Measurements from ENCODE around the gene SPEM3.
A peak's percentile ranks its signal among the peaks of the same experiment; 100 is the strongest.

SPEM3 gene

GRCh38 chr17:7437369-7437863 lies 8.8 kb downstream of the SPEM3 start:
- TF ChIP-seq TEAD4 (IDR thresholded peaks at IDR 0.05) (no peak), EP300 (IDR thresholded peaks at IDR 0.05; ENCODE audit: borderline replicate concordance) (no peak), YY1 (IDR thresholded peaks at IDR 0.05; ENCODE audit: low read depth) (no peak), REST (IDR thresholded peaks at IDR 0.05; ENCODE audit: low read depth) (no peak), EGR1 (IDR thresholded peaks at IDR 0.05) (no peak), MAX (IDR thresholded peaks at IDR 0.05) (no peak), TAF1 (IDR thresholded peaks at IDR 0.05; ENCODE audit: low read depth) (no peak), CREB1 (IDR thresholded peaks at IDR 0.05; ENCODE audit: low read depth) (no peak), CEBPB (IDR thresholded peaks at IDR 0.05) (no peak), RAD21 (IDR thresholded peaks at IDR 0.05; ENCODE audit: low read depth) (no peak), FOXM1 (IDR thresholded peaks at IDR 0.05; ENCODE audit: borderline replicate concordance, low read depth) (no peak)
- TF ChIP-seq, protein P1, sequence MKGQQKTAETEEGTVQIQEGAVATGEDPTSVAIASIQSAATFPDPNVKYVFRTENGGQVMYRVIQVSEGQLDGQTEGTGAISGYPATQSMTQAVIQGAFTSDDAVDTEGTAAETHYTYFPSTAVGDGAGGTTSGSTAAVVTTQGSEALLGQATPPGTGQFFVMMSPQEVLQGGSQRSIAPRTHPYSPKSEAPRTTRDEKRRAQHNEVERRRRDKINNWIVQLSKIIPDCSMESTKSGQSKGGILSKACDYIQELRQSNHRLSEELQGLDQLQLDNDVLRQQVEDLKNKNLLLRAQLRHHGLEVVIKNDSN (IDR thresholded peaks at IDR 0.05): no peak

- no peak for TF ChIP-seq EP300 (IDR thresholded peaks at IDR 0.05; ENCODE audit: borderline replicate concordance)
- TF ChIP-seq, protein P1 (IDR thresholded peaks at IDR 0.05): no peak
These were observed 9.4 kb downstream of the SPEM3 start for GRCh38 chr17:7437950-7438614.

DNA sequence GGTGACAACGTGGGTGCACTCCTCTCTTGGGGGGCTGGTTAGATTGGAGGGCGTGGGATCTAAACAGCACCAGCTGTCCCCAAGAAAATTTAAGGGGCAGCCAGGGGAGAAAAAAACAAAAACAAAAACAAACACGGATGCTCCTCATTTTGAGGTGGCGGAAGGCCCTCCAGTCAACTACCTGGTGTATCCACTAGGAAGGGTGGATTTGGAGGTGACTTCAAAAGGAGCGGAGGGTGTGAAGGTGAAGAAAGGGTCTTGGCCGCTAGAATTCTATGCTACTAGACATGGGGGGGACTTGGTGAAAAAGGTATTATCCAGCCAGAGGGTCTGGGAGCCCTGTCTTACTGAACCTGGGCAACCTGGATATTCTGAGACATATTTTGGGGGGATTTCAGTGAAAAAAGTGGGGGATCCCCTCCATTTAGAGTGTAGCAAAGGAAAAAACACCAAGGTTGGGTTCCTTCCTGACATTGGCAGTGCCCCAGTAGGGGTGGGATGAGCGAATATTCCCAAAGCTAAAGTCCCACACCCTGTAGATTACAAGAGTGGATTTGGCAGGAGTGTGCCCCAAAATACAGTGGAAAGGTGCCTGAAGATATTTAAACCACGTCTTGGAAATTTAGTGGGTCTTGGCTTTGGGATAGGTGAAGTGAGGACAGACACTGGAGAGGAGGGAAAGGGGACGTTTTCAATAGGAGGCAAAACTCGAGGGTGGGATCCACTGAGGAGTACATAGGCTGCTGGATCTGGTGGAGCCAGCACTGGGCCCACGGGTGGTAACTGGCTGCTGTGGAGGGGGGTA lies 10.2 kb downstream of the SPEM3 start:
- TF ChIP-seq, protein P1 (IDR thresholded peaks at IDR 0.05): no peak
- TF ChIP-seq TCF12 (IDR thresholded peaks at IDR 0.05; ENCODE audit: low read depth) (no peak), YY1 (IDR thresholded peaks at IDR 0.05; ENCODE audit: low read depth) (no peak), ZBTB7A (IDR thresholded peaks at IDR 0.05; ENCODE audit: low read depth) (no peak), TAF1 (IDR thresholded peaks at IDR 0.05; ENCODE audit: low read depth) (no peak), REST (IDR thresholded peaks at IDR 0.05; ENCODE audit: low read depth) (no peak), CREB1 (IDR thresholded peaks at IDR 0.05; ENCODE audit: low read depth) (no peak), TEAD4 (IDR thresholded peaks at IDR 0.05) (no peak)

DNA sequence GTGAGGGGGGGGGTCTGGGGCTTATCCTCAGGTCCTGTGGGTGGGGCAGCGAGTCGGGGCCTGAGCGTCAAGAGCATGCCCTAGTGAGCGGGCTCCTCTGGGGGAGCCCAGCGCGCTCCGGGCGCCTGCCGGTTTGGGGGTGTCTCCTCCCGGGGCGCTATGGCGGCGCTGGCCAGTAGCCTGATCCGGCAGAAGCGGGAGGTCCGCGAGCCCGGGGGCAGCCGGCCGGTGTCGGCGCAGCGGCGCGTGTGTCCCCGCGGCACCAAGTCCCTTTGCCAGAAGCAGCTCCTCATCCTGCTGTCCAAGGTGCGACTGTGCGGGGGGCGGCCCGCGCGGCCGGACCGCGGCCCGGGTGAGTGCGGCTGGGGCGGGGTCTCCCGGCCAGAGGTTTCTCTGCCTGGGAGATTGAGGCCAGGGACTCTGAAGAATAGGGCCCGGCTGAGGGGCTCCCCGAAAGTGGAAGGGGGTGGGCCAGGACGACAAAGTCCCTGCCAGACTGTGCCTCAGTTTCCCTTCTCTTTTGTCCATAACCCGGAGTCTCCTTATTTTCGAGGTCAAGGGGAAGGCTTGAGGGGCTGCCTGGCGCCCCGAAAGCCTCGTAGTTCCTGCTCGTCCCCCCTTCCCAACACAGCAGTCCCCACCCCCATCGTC lies 10.9 kb downstream of the SPEM3 start, which contains the start of gene FGF11:
FGF11 (plus strand) TSS at position 51 of the 651 bp plus-strand sequence; CDS start at position 160, 109 bp downstream.
- TF ChIP-seq CREB1 (IDR thresholded peaks at IDR 0.05; ENCODE audit: low read depth) (no peak), ZBTB7A (IDR thresholded peaks at IDR 0.05; ENCODE audit: low read depth) (peak; percentile 67), REST (IDR thresholded peaks at IDR 0.05; ENCODE audit: low read depth) (peak; percentile 34; the same call in 1 of the 2 replicates), EGR1 (IDR thresholded peaks at IDR 0.05) (0 out of 2 replicates have a peak, but pooled peaks have one; percentile 12), FOXM1 (IDR thresholded peaks at IDR 0.05; ENCODE audit: borderline replicate concordance, low read depth) (no peak)
